Nasal cavity respiratory epithelium epithelial cell of viscerocranial mucosa (primary cell): ENCODE results near the gene COX14. TPM values are rescaled to one million over a fixed set of nuclear protein-coding genes. Genes with fewer than 3 reads are reported as not detected.

Source experiments
- total RNA-seq: library from RNA; depleted of rRNA; stranded (reverse); fragments of >200 nt; gene quantifications from 2 replicates; pipeline ENCODE4 v1.2.3, GENCODE V29; 2014

COX14 gene
- total RNA-seq: 21.2 and 40.7 TPM in 2 replicates

GRCh38 chr12:50111693-50112455 lies at the start of gene COX14:
Gene COX14, plus strand, starts transcription at chr12:50112236. Its CDS starts 7,808 bp downstream, at chr12:50120044.

GRCh38 chr12:50084775-50085614 lies 27.0 kb upstream of the COX14 start, which contains the start of gene SMARCD1:
Gene SMARCD1, plus strand, starts transcription at chr12:50085342. Its CDS starts 28 bp downstream, at chr12:50085370.

GRCh38 chr12:50103767-50104321 lies 8.2 kb upstream of the COX14 start, which contains the start of gene GPD1:
Gene GPD1, plus strand, starts transcription at chr12:50104008. Its CDS starts 43 bp downstream, at chr12:50104051.

GRCh38 chr12:50167049-50167828 lies 55.2 kb downstream of the COX14 start, which contains the start of gene CERS5:
Gene CERS5, minus strand, starts transcription at chr12:50167369. Its CDS starts 72 bp downstream, at chr12:50167297.

Other genes starting within 250 kb of the COX14 start
- under 0.01 TPM in 1 of 2 replicates, not detected in the other for gene FAIM2, start 208.3 kb upstream of the COX14 start, total RNA-seq
- gene AQP2, start 161.5 kb upstream of the COX14 start, total RNA-seq: not detected in 2 replicates
- 0.34 and 0.43 TPM in 2 replicates for gene AQP5, start 150.4 kb upstream of the COX14 start, total RNA-seq
- not detected in 2 replicates for gene AQP6, start 139.3 kb upstream of the COX14 start, total RNA-seq
- 11.6 and 12.7 TPM in 2 replicates for gene RACGAP1, start 86.7 kb upstream of the COX14 start, total RNA-seq
- 1.0 and 2.1 TPM in 2 replicates for gene ASIC1, start 54.6 kb upstream of the COX14 start, total RNA-seq
- 42.0 and 61.5 TPM in 2 replicates for gene SMARCD1, start 26.9 kb upstream of the COX14 start, total RNA-seq
- under 0.01 and 0.07 TPM in 2 replicates for gene GPD1, start 8.2 kb upstream of the COX14 start, total RNA-seq
- gene CERS5, start 55.1 kb downstream of the COX14 start, total RNA-seq: 24.3 and 45.5 TPM in 2 replicates
- 173 and 203 TPM in 2 replicates for gene LIMA1, start 171.3 kb downstream of the COX14 start, total RNA-seq